Parathyroid adenoma (tissue), 2 donors: ENCODE measurements around the gene CSTPP1.

ENCODE experiments used
- H2AFZ ChIP-seq: fragments of 300-600 bp; sonication (generic); one replicate; pipeline ENCODE4 v1.7.0; 2017; ENCODE audit warnings: antibody characterized with exemption, mild to moderate bottlenecking
- H3K27ac ChIP-seq: fragments of 300-600 bp; sonication (generic); one replicate; pipeline ENCODE4 v1.7.0; 2017
- H3K27me3 ChIP-seq: fragments of 300-600 bp; sonication (generic); one replicate; pipeline ENCODE4 v1.7.0; 2017; ENCODE audit warnings: low read length; ENCODE audit not compliant: control insufficient read depth, insufficient read depth
- H3K36me3 ChIP-seq: fragments of 300-600 bp; sonication (generic); one replicate; pipeline ENCODE4 v1.7.0; 2017; ENCODE audit warnings: low read length; ENCODE audit not compliant: control insufficient read depth, insufficient read depth
- H3K4me1 ChIP-seq: fragments of 300-600 bp; sonication (generic); one replicate; pipeline ENCODE4 v1.7.0; 2017; ENCODE audit warnings: control low read depth
- H3K4me2 ChIP-seq: fragments of 300-600 bp; sonication (generic); one replicate; pipeline ENCODE4 v1.7.0; 2017; ENCODE audit warnings: low read length
- H3K4me3 ChIP-seq: fragments of 300-600 bp; sonication (generic); one replicate; pipeline ENCODE4 v1.7.0; 2017; ENCODE audit warnings: low read depth, low read length
- H3K79me2 ChIP-seq: fragments of 300-600 bp; sonication (generic); one replicate; pipeline ENCODE4 v1.7.0; 2017; ENCODE audit warnings: control low read depth
- H3K9ac ChIP-seq: fragments of 300-600 bp; sonication (generic); one replicate; pipeline ENCODE4 v1.7.0; 2017; ENCODE audit warnings: mild to moderate bottlenecking
- H3K9me3 ChIP-seq: fragments of 300-600 bp; sonication (generic); one replicate; pipeline ENCODE4 v1.7.0; 2017; ENCODE audit warnings: low read length; ENCODE audit not compliant: control insufficient read depth
- CTCF ChIP-seq: fragments of 300-600 bp; sonication (generic); IDR thresholded peaks from one replicate; pipeline ENCODE4 v1.7.0; 2017; ENCODE audit warnings: antibody characterized with exemption, mild to moderate bottlenecking
- donor health status: primary hyperparathyroidism.

The CSTPP1 gene

GRCh38 chr11:47005441-47005840 lies 68.9 kb downstream of the CSTPP1 start:
- no peaks in the 10 kb centered on the region for H3K9me3 ChIP-seq
- H3K27ac ChIP-seq: no peak overlapping the region
- no peak for TF ChIP-seq CTCF
- no peak overlapping the region for H2AFZ ChIP-seq
- H3K9ac ChIP-seq: no peak overlapping the region
- no peak overlapping the region for H3K4me2 ChIP-seq
- H3K27me3 ChIP-seq: no peaks in the 10 kb centered on the region
- no peak overlapping the region for H3K4me3 ChIP-seq
- H3K36me3 ChIP-seq: no peaks in the 10 kb centered on the region
- peaks cover 5% of the 10 kb centered on the region for H3K4me1 ChIP-seq
- H3K79me2 ChIP-seq: no peaks in the 10 kb centered on the region

GRCh38 chr11:47007579-47007978 lies 71.0 kb downstream of the CSTPP1 start:
- Histone ChIP-seq H3K27ac (no peak overlapping the region), H3K4me1 (peaks cover 5% of the 10 kb centered on the region), H3K4me2 (no peak overlapping the region), H3K27me3 (no peaks in the 10 kb centered on the region), H3K9ac (no peak overlapping the region), H2AFZ (no peak overlapping the region), H3K9me3 (no peaks in the 10 kb centered on the region), H3K36me3 (no peaks in the 10 kb centered on the region), H3K4me3 (no peak overlapping the region), H3K79me2 (peaks cover 3% of the 10 kb centered on the region)
- no peak for TF ChIP-seq CTCF

- no peak for TF ChIP-seq CTCF
- Histone ChIP-seq H3K27ac (no peak overlapping the region), H2AFZ (no peak overlapping the region), H3K4me2 (no peak overlapping the region), H3K9me3 (no peaks in the 10 kb centered on the region), H3K4me3 (no peak overlapping the region), H3K4me1 (no peaks in the 10 kb centered on the region), H3K27me3 (no peaks in the 10 kb centered on the region), H3K79me2 (peaks cover 6% of the 10 kb centered on the region), H3K36me3 (no peaks in the 10 kb centered on the region), H3K9ac (no peak overlapping the region)
Measured at GRCh38 chr11:47010179-47010578, 73.6 kb downstream of the CSTPP1 start.

GRCh38 chr11:47014097-47014496 lies 77.5 kb downstream of the CSTPP1 start:
- Histone ChIP-seq H2AFZ (no peak overlapping the region), H3K79me2 (peaks cover 6% of the 10 kb centered on the region), H3K4me2 (no peak overlapping the region), H3K4me3 (no peak overlapping the region), H3K27ac (no peak overlapping the region), H3K9ac (no peak overlapping the region), H3K36me3 (no peaks in the 10 kb centered on the region), H3K4me1 (no peaks in the 10 kb centered on the region), H3K27me3 (no peaks in the 10 kb centered on the region), H3K9me3 (no peaks in the 10 kb centered on the region)
- TF ChIP-seq CTCF: no peak

- no peak overlapping the region for H3K4me3 ChIP-seq
- no peak for TF ChIP-seq CTCF
- no peak overlapping the region for H2AFZ ChIP-seq
- H3K79me2 ChIP-seq: no peaks in the 10 kb centered on the region
- H3K4me1 ChIP-seq: no peaks in the 10 kb centered on the region
- H3K36me3 ChIP-seq: no peaks in the 10 kb centered on the region
- H3K27me3 ChIP-seq: no peaks in the 10 kb centered on the region
- no peak overlapping the region for H3K4me2 ChIP-seq
- no peak overlapping the region for H3K27ac ChIP-seq
- no peak overlapping the region for H3K9ac ChIP-seq
- H3K9me3 ChIP-seq: no peaks in the 10 kb centered on the region
Measured at GRCh38 chr11:47018637-47019036, 82.1 kb downstream of the CSTPP1 start.
